MM.1S (cell line): ENCODE data around the gene EID3.

ENCODE experiments used
- DNase-seq: peaks from one replicate; pipeline ENCODE4 v3.0.0-alpha.2; 2015
- H2AFZ ChIP-seq: fragments of 300-600 bp; sonication (generic); 2 replicates; pipeline ENCODE4 v1.6.0; 2016; ENCODE audit warnings: antibody characterized with exemption, low read length
- H3F3A ChIP-seq: fragments of 300-600 bp; sonication (generic); 2 replicates; pipeline ENCODE4 v1.6.1; 2016; ENCODE audit warnings: mild to moderate bottlenecking, antibody characterized with exemption, low read length, moderate library complexity, mixed read lengths; ENCODE audit not compliant: insufficient read depth
- H3K27ac ChIP-seq: fragments of 300-600 bp; sonication (generic); 2 replicates; pipeline ENCODE4 v1.5.1; 2016; ENCODE audit warnings: mild to moderate bottlenecking, low read length
- H3K27me3 ChIP-seq: fragments of 300-600 bp; sonication (generic); replicated peaks from 2 replicates; pipeline ENCODE4 v1.6.0; 2016; ENCODE audit warnings: low read length; ENCODE audit not compliant: insufficient read depth
- H3K36me3 ChIP-seq: fragments of 300-600 bp; sonication (generic); replicated peaks from 2 replicates; pipeline ENCODE4 v1.6.1; 2016; ENCODE audit warnings: mild to moderate bottlenecking, low read length, mixed read lengths; ENCODE audit not compliant: insufficient read depth
- H3K4me1 ChIP-seq: fragments of 300-600 bp; sonication (generic); 2 replicates; pipeline ENCODE4 v1.6.1; 2016; ENCODE audit warnings: low read length, mixed read lengths
- H3K4me2 ChIP-seq: fragments of 300-600 bp; sonication (generic); 2 replicates; pipeline ENCODE4 v1.6.0; 2016; ENCODE audit warnings: low read depth, low read length
- H3K4me3 ChIP-seq: fragments of 300-600 bp; sonication (generic); 2 replicates; pipeline ENCODE4 v1.5.1; 2016; ENCODE audit warnings: low read length, mixed read lengths
- H3K79me2 ChIP-seq: fragments of 300-600 bp; sonication (generic); 2 replicates; pipeline ENCODE4 v1.6.1; 2016; ENCODE audit warnings: mixed run types, low read length, mixed read lengths
- H3K9ac ChIP-seq: fragments of 300-600 bp; sonication (generic); 2 replicates; pipeline ENCODE4 v1.6.1; 2016; ENCODE audit warnings: low read length, mixed read lengths
- H3K9me2 ChIP-seq: fragments of 300-600 bp; sonication (generic); replicated peaks from 2 replicates; pipeline ENCODE4 v1.6.1; 2016; ENCODE audit warnings: mild to moderate bottlenecking, low read length, mixed read lengths; ENCODE audit not compliant: insufficient read depth
- H3K9me3 ChIP-seq: fragments of 300-600 bp; sonication (generic); replicated peaks from 2 replicates; pipeline ENCODE4 v1.6.1; 2016; ENCODE audit warnings: mild to moderate bottlenecking, low read length, mixed read lengths; ENCODE audit not compliant: insufficient read depth
- H4K20me1 ChIP-seq: fragments of 300-600 bp; sonication (generic); 2 replicates; pipeline ENCODE4 v1.6.1; 2016; ENCODE audit warnings: mild to moderate bottlenecking, low read length, moderate library complexity, mixed read lengths; ENCODE audit not compliant: insufficient read depth
- CTCF ChIP-seq: fragments of 300-600 bp; sonication (generic); IDR thresholded peaks from 2 replicates; pipeline ENCODE4 v1.5.1; 2016; ENCODE audit warnings: antibody characterized with exemption, low read length, mixed read lengths
- EZH2 ChIP-seq: fragments of 300-600 bp; sonication (generic); optimal IDR thresholded peaks from 2 replicates; pipeline ENCODE3; 2017; ENCODE audit warnings: low read depth, mild to moderate bottlenecking, antibody characterized with exemption, low read length, mixed read lengths
- EZH2phosphoT487 ChIP-seq: fragments of 300-600 bp; sonication (generic); IDR thresholded peaks from 2 replicates; pipeline ENCODE4 v1.6.1; 2018; ENCODE audit warnings: antibody characterized with exemption, low read length

Gene EID3

DNA sequence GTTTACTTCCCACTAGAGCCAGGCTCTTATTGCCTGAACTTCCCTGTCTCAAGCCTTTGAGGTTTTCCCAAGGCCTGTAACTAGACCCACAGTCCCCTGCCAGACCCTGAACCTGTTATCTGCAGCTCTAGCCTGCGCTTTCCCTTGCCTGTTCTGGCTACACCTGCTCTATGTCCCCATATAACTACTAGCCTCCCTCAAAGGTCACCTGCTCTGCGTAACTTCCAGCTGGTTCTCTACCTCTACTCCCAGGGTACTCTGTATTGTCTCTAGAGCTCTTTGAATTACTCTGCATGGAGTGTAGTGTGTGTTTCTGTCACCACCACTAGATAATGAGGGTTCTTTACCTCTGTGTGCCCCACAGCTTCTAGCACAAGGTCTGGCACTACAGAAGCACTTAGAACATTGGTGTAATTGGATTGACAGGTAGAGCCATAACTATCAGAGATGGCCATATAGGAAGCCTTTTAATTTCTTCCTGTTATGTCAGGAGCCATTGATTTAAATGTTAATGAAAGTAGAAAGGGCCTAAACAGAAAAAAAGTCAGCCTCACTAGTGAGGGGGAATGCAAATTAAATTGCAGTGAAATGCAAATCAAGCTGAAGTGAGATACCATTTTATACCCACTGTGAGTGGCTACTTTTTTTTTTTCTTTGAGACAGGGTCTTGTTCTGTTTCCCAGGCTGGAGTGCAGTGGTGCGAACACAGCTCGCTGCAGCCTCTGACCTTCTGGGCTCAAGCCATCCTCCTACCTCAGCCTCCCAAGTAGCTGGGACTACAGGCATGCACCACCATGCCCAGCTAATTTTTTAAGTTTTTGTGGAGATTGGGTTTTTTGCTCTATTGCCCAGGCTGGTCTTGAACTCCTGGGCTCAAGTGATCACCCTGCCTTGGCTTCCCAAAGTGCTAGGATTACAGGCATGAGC lies 47.8 kb downstream of the EID3 start:
- no peaks in the 10 kb centered on the region for H4K20me1 ChIP-seq
- peaks cover 6% of the 10 kb centered on the region for H3K36me3 ChIP-seq
- H3K4me1 ChIP-seq: no peaks in the 10 kb centered on the region

DNA sequence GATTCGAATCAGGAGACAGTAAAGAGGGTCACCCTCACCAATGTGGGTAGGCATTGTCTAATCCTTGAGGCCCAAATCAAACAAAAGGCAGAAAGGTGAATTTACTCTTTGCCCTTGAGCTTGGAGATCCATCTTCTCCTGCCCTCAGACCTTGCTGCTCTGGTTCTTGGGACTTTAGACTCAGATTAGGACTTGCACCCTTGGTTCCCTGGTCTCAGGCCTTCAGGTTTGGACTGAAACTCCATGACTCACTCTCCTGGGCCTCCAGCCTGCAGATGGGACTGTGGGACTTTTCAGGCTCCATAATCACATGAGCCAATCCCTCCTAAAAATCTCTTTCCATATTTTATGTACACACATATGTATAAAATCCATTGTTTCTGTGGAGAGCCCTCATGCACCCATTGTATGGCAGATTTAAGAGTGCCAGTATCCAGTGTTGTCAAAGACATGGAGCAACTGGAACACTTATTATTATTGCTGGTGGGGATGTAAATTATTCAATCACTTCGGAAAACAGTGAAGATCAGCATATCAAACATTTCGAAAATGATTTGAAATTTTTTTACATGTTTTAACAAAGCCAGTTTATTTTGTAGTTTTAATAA lies 48.7 kb downstream of the EID3 start:
- Histone ChIP-seq H3K36me3 (peaks cover 6% of the 10 kb centered on the region), H3F3A (no peaks in the 10 kb centered on the region), H3K9me2 (no peaks in the 10 kb centered on the region), H2AFZ (no peak overlapping the region), H3K9me3 (no peaks in the 10 kb centered on the region), H3K4me3 (no peak overlapping the region), H3K4me2 (no peak overlapping the region), H3K79me2 (no peaks in the 10 kb centered on the region), H4K20me1 (no peaks in the 10 kb centered on the region), H3K27ac (no peak overlapping the region), H3K27me3 (no peaks in the 10 kb centered on the region), H3K4me1 (no peaks in the 10 kb centered on the region), H3K9ac (no peak overlapping the region)
- no peak for DNase-seq
- TF ChIP-seq EZH2phosphoT487 (no peak), EZH2 (no peak), CTCF (no peak)

More for the DNA sequence above, 47.8 kb downstream of the EID3 start:
- no peak for DNase-seq
- Histone ChIP-seq H3K27ac (no peak overlapping the region), H3K4me3 (no peak overlapping the region), H3K27me3 (no peaks in the 10 kb centered on the region), H3K9me2 (no peaks in the 10 kb centered on the region), H3K9ac (no peak overlapping the region), H3K79me2 (no peaks in the 10 kb centered on the region), H3K9me3 (no peaks in the 10 kb centered on the region), H2AFZ (no peak overlapping the region), H3K4me2 (no peak overlapping the region), H3F3A (no peaks in the 10 kb centered on the region)
- no peak for TF ChIP-seq CTCF
- TF ChIP-seq EZH2: no peak
- no peak for TF ChIP-seq EZH2phosphoT487

GRCh38 chr12:104353012-104353981 lies 49.8 kb downstream of the EID3 start:
- Histone ChIP-seq H3K9me2 (no peaks in the 10 kb centered on the region), H3K27me3 (no peaks in the 10 kb centered on the region), H3K9me3 (no peaks in the 10 kb centered on the region), H3K4me3 (no peak overlapping the region), H3K36me3 (peaks cover 4% of the 10 kb centered on the region), H3F3A (peaks cover 4% of the 10 kb centered on the region; the same call in 1 of the 2 replicates), H3K4me1 (no peaks in the 10 kb centered on the region), H3K9ac (no peak overlapping the region), H3K79me2 (no peaks in the 10 kb centered on the region), H4K20me1 (no peaks in the 10 kb centered on the region), H3K4me2 (no peak overlapping the region), H3K27ac (no peak overlapping the region), H2AFZ (no peak overlapping the region)
- no peak for DNase-seq
- TF ChIP-seq EZH2phosphoT487 (no peak), CTCF (no peak), EZH2 (no peak)
